ENCODE results near the gene RHOC. TPM values are rescaled to one million over a fixed set of nuclear protein-coding genes. Genes with fewer than 3 reads are reported as not detected.

Gene RHOC
- total and polyA plus RNA-seq, 4 donors, result 50.4 to 102 (median 68.8) TPM

- Histone ChIP-seq H3K9me3 (ENCODE audit: control insufficient read depth in 4 of 4, low read length in 3 of 4) (no peaks in the 10 kb centered on the region), H3K9ac (ENCODE audit: low read depth in 1 of 2, low read length in 2 of 2) (no peak overlapping the region), H3K36me3 (ENCODE audit: control insufficient read depth in 4 of 4, insufficient read depth in 3 of 4, low read depth in 1 of 4, low read length in 3 of 4) (no peaks in the 10 kb centered on the region), H3K4me1 (ENCODE audit: control insufficient read depth in 4 of 4, insufficient read depth in 4 of 4, low read length in 3 of 4) (peaks cover 4 to 13% (median 5%) of the 10 kb centered on the region in 4 donors), H3K27ac (ENCODE audit: low read depth in 1 of 2, low read length in 2 of 2) (no peak overlapping the region), H3K27me3 (ENCODE audit: control insufficient read depth in 4 of 4, insufficient read depth in 4 of 4, low read length in 3 of 4) (peaks cover 0 to 3% (median 0%) of the 10 kb centered on the region in 4 donors), H3K4me3 (ENCODE audit: low read depth in 1 of 3, low read length in 3 of 3) (no peak overlapping the region)
- TF ChIP-seq YY1 (IDR thresholded peaks at IDR 0.05) (no peak), REST (IDR thresholded peaks at IDR 0.05) (no peak), MAX (IDR thresholded peaks at IDR 0.05) (no peak), CTCF (IDR thresholded peaks at IDR 0.05; ENCODE audit: low read depth, low read length, missing input control) (no peak), NR2F2 (IDR thresholded peaks at IDR 0.05) (no peak), EGR1 (IDR thresholded peaks at IDR 0.05; ENCODE audit: low read depth in 2 of 2) (no peak), FOXA1 (IDR thresholded peaks at IDR 0.05) (no peak), JUND (IDR thresholded peaks at IDR 0.05) (no peak), ATF3 (IDR thresholded peaks at IDR 0.05) (no peak), SP1 (IDR thresholded peaks at IDR 0.05) (no peak), HNF4A (conservative IDR thresholded peaks at IDR 0.05) (no peak), GABPA (IDR thresholded peaks at IDR 0.05 in 1 of 2, conservative IDR thresholded peaks at IDR 0.05 in 1 of 2) (no peak), RXRA (IDR thresholded peaks at IDR 0.05) (no peak), ZBTB33 (IDR thresholded peaks at IDR 0.05) (no peak), FOXA2 (IDR thresholded peaks at IDR 0.05) (no peak)
- DNase-seq (ENCODE audit: low spot score), result no peak
- 64% methylated on average over 3 of the region's 3 CpGs for WGBS
Observed at GRCh38 chr1:112720800-112721199, 13.9 kb upstream of the RHOC start.

GRCh38 chr1:112719706-112720105, 12.8 kb upstream of the RHOC start:
- no peak overlapping the region for H3K9ac ChIP-seq (ENCODE audit: low read depth in 1 of 2, low read length in 2 of 2)
- DNase-seq (ENCODE audit: low spot score), result no peak
- no peak overlapping the region for H3K27ac ChIP-seq (ENCODE audit: low read depth in 1 of 2, low read length in 2 of 2)
- H3K4me3 ChIP-seq (ENCODE audit: low read depth in 1 of 3, low read length in 3 of 3), result no peak overlapping the region
- peaks cover 0 to 3% (median 0%) of the 10 kb centered on the region in 4 donors for H3K27me3 ChIP-seq (ENCODE audit: control insufficient read depth in 4 of 4, insufficient read depth in 4 of 4, low read length in 3 of 4)
- no peak for TF ChIP-seq JUND (IDR thresholded peaks at IDR 0.05)
- WGBS, result 92% methylated on average over 2 of the region's 2 CpGs
- no peaks in the 10 kb centered on the region for H3K36me3 ChIP-seq (ENCODE audit: control insufficient read depth in 4 of 4, insufficient read depth in 3 of 4, low read depth in 1 of 4, low read length in 3 of 4)
- H3K4me1 ChIP-seq (ENCODE audit: control insufficient read depth in 4 of 4, insufficient read depth in 4 of 4, low read length in 3 of 4), result peaks cover 9 to 21% (median 11%) of the 10 kb centered on the region in 4 donors
- H3K9me3 ChIP-seq (ENCODE audit: control insufficient read depth in 4 of 4, low read length in 3 of 4), result no peaks in the 10 kb centered on the region

Data from liver (tissue), 9 donors.